Peyer's patch (tissue), 4 donors: Measurements from ENCODE around the gene ZC3H10.

ENCODE experiments used
- CTCF ChIP-seq, 6 experiments: fragments of 450-650 bp in 4 of 6; fragments of 200-600 bp in 2 of 6; sonication (generic) in 1 of 6; IDR thresholded peaks; one replicate each; pipeline ENCODE4 v1.5.1; 2017 to 2019; ENCODE audit warnings: antibody characterized with exemption in 6 of 6, mild to moderate bottlenecking in 3 of 6, moderate library complexity in 1 of 6
- POLR2A ChIP-seq, 2 donors: fragments of 450-650 bp; IDR thresholded peaks; one replicate each; pipeline ENCODE4 v1.5.1; 2017; ENCODE audit warnings: antibody characterized with exemption in 2 of 2, mild to moderate bottlenecking in 2 of 2, moderate library complexity in 2 of 2

GRCh38 chr12:56130876-56131275 is 12.8 kb downstream of the ZC3H10 start:
- TF ChIP-seq CTCF (IDR thresholded peaks at IDR 0.05) = no peak
- TF ChIP-seq POLR2A (IDR thresholded peaks at IDR 0.05) = no peak
